Stimulated activated naive CD8-positive, alpha-beta T cell treated with anti-CD3 and anti-CD28 coated beads, Interleukin-15, amount 100 ng/mL, for 72 hours (primary cell): ENCODE data around the gene ULK4.
A peak's percentile ranks its signal among the peaks of the same experiment; 100 is the strongest.
"Not testable (repeated sequence)": the region's sequence is repeated elsewhere in the genome, so short reads cannot be mapped to it uniquely, and the experiment has no call there.

Experiments used
- ATAC-seq: fragments of 150-1000 bp; cut with Tn5 transposase; 2 replicates; pipeline ENCODE4 v1.10.0; 2021; ENCODE audit warnings: mild to moderate bottlenecking, moderate library complexity
- DNase-seq, 2 donors: peaks; one replicate each; pipeline ENCODE4 v3.0.0; 2021 to 2022
- H3K27ac Mint-ChIP-seq, 2 donors: one replicate each; pipeline ENCODE4 v1.8.0; 2022; ENCODE audit warnings: mild to moderate bottlenecking in 2 of 2, mixed read lengths in 2 of 2, moderate library complexity in 2 of 2
- H3K27me3 Mint-ChIP-seq: one replicate; pipeline ENCODE4 v1.8.0; 2022; ENCODE audit warnings: mixed read lengths
- H3K4me1 Mint-ChIP-seq: one replicate; pipeline ENCODE4 v1.8.0; 2022; ENCODE audit warnings: mild to moderate bottlenecking, mixed read lengths
- H3K4me3 Mint-ChIP-seq, 2 donors: one replicate each; pipeline ENCODE4 v1.8.0; 2022; ENCODE audit warnings: mild to moderate bottlenecking in 2 of 2, mixed read lengths in 2 of 2, moderate library complexity in 1 of 2
- H3K9me3 Mint-ChIP-seq, 2 donors: one replicate each; pipeline ENCODE4 v1.8.0; 2022; ENCODE audit warnings: mixed read lengths in 2 of 2

Gene ULK4

GRCh38 chr3:41907330-41908073 is 54.4 kb downstream of the ULK4 start:
- no peak overlapping the region for H3K4me3 Mint-ChIP-seq
- H3K27ac Mint-ChIP-seq, result no peak overlapping the region
- no peak for ATAC-seq
- DNase-seq, result no peak
- no peaks in the 10 kb centered on the region for H3K9me3 Mint-ChIP-seq
- no peaks in the 10 kb centered on the region for H3K4me1 Mint-ChIP-seq
- H3K27me3 Mint-ChIP-seq, result no peaks in the 10 kb centered on the region

GRCh38 chr3:41900265-41900664 is 61.6 kb downstream of the ULK4 start:
- Mint-ChIP-seq H3K4me1 (no peaks in the 10 kb centered on the region), H3K27me3 (no peaks in the 10 kb centered on the region), H3K9me3 (no peaks in the 10 kb centered on the region), H3K4me3 (no peak overlapping the region), H3K27ac (peak overlapping the region in 1 of 2 donors; percentile 86)
- ATAC-seq (no peak), DNase-seq (no peak)

- DNase-seq (no peak), ATAC-seq (no peak)
- Mint-ChIP-seq H3K27me3 (no peaks in the 10 kb centered on the region), H3K27ac (no peak overlapping the region), H3K4me1 (no peaks in the 10 kb centered on the region), H3K4me3 (no peak overlapping the region), H3K9me3 (no peaks in the 10 kb centered on the region)
Measured at GRCh38 chr3:41898631-41899030, 63.3 kb downstream of the ULK4 start.

GRCh38 chr3:41893977-41894376 is 67.9 kb downstream of the ULK4 start:
- Mint-ChIP-seq H3K9me3 (peaks cover 12% of the 10 kb centered on the region in 2 donors), H3K27me3 (no peaks in the 10 kb centered on the region), H3K27ac (no peak overlapping the region), H3K4me3 (no peak overlapping the region), H3K4me1 (no peaks in the 10 kb centered on the region)
- ATAC-seq, result no peak
- no peak for DNase-seq

GRCh38 chr3:41888368-41889076 is 73.4 kb downstream of the ULK4 start:
- H3K27ac Mint-ChIP-seq, result no peak overlapping the region
- ATAC-seq, result no peak
- H3K4me3 Mint-ChIP-seq, result no peak overlapping the region
- H3K27me3 Mint-ChIP-seq, result no peaks in the 10 kb centered on the region
- no peaks in the 10 kb centered on the region for H3K4me1 Mint-ChIP-seq
- peaks cover 12% of the 10 kb centered on the region in 2 donors for H3K9me3 Mint-ChIP-seq
- DNase-seq, result no peak

GRCh38 chr3:41882956-41883355 is 78.9 kb downstream of the ULK4 start:
- ATAC-seq (no peak), DNase-seq (no peak)
- H3K4me3 Mint-ChIP-seq, result no peak overlapping the region
- H3K27ac Mint-ChIP-seq, result no peak overlapping the region
- H3K27me3 Mint-ChIP-seq, result no peaks in the 10 kb centered on the region
- no peaks in the 10 kb centered on the region for H3K4me1 Mint-ChIP-seq
- no peaks in the 10 kb centered on the region for H3K9me3 Mint-ChIP-seq

- H3K27me3 Mint-ChIP-seq, result no peaks in the 10 kb centered on the region
- H3K4me3 Mint-ChIP-seq, result no peak overlapping the region
- no peaks in the 10 kb centered on the region for H3K4me1 Mint-ChIP-seq
- ATAC-seq (no peak), DNase-seq (peak in 1 of 2 donors; percentile 8)
- no peak overlapping the region for H3K27ac Mint-ChIP-seq
- no peaks in the 10 kb centered on the region for H3K9me3 Mint-ChIP-seq
Measured at GRCh38 chr3:41881233-41881821, 80.6 kb downstream of the ULK4 start.

GRCh38 chr3:41880387-41880786 is 81.5 kb downstream of the ULK4 start:
- no peak for DNase-seq
- no peaks in the 10 kb centered on the region for H3K27me3 Mint-ChIP-seq
- ATAC-seq, result no peak
- H3K4me3 Mint-ChIP-seq, result no peak overlapping the region
- no peak overlapping the region for H3K27ac Mint-ChIP-seq
- H3K4me1 Mint-ChIP-seq, result no peaks in the 10 kb centered on the region
- H3K9me3 Mint-ChIP-seq, result no peaks in the 10 kb centered on the region

- DNase-seq, H3K9me3 Mint-ChIP-seq, ATAC-seq, H3K4me1 Mint-ChIP-seq, H3K4me3 Mint-ChIP-seq, H3K27ac Mint-ChIP-seq, H3K27me3 Mint-ChIP-seq: not testable (repeated sequence)
Measured at GRCh38 chr3:41877741-41878140, 84.2 kb downstream of the ULK4 start.

- H3K4me1 Mint-ChIP-seq, result no peaks in the 10 kb centered on the region
- no peak overlapping the region for H3K27ac Mint-ChIP-seq
- no peak overlapping the region for H3K4me3 Mint-ChIP-seq
- H3K9me3 Mint-ChIP-seq, result no peaks in the 10 kb centered on the region
- DNase-seq, result no peak
- no peaks in the 10 kb centered on the region for H3K27me3 Mint-ChIP-seq
- ATAC-seq, result no peak
Measured at GRCh38 chr3:41874022-41874421, 87.9 kb downstream of the ULK4 start.

GRCh38 chr3:41872157-41872556 is 89.7 kb downstream of the ULK4 start:
- Mint-ChIP-seq H3K27ac (no peak overlapping the region), H3K4me3 (no peak overlapping the region), H3K4me1 (no peaks in the 10 kb centered on the region), H3K27me3 (no peaks in the 10 kb centered on the region), H3K9me3 (no peaks in the 10 kb centered on the region)
- no peak for ATAC-seq
- no peak for DNase-seq

- ATAC-seq (no peak), DNase-seq (no peak)
- H3K9me3 Mint-ChIP-seq, result no peaks in the 10 kb centered on the region
- H3K27me3 Mint-ChIP-seq, result no peaks in the 10 kb centered on the region
- H3K4me3 Mint-ChIP-seq, result no peak overlapping the region
- H3K27ac Mint-ChIP-seq, result no peak overlapping the region
- H3K4me1 Mint-ChIP-seq, result no peaks in the 10 kb centered on the region
Measured at GRCh38 chr3:41867533-41867932, 94.4 kb downstream of the ULK4 start.

- DNase-seq, result no peak
- Mint-ChIP-seq H3K4me3 (no peak overlapping the region), H3K4me1 (no peaks in the 10 kb centered on the region), H3K27me3 (no peaks in the 10 kb centered on the region), H3K27ac (no peak overlapping the region), H3K9me3 (peaks cover 0 to 4% of the 10 kb centered on the region in 2 donors)
- no peak for ATAC-seq
Measured at GRCh38 chr3:41866298-41866697, 95.6 kb downstream of the ULK4 start.

- Mint-ChIP-seq H3K4me1 (no peaks in the 10 kb centered on the region), H3K27ac (no peak overlapping the region), H3K27me3 (no peaks in the 10 kb centered on the region), H3K9me3 (peaks cover 7 to 15% of the 10 kb centered on the region in 2 donors), H3K4me3 (no peak overlapping the region)
- ATAC-seq (no peak), DNase-seq (no peak)
Measured at GRCh38 chr3:41863024-41863423, 98.9 kb downstream of the ULK4 start.

GRCh38 chr3:41860489-41860888 is 101.4 kb downstream of the ULK4 start:
- not testable (repeated sequence) for H3K4me1 Mint-ChIP-seq, DNase-seq, H3K27me3 Mint-ChIP-seq, H3K4me3 Mint-ChIP-seq, ATAC-seq, H3K27ac Mint-ChIP-seq
- H3K9me3 Mint-ChIP-seq, result peaks cover 7 to 15% of the 10 kb centered on the region in 2 donors

GRCh38 chr3:41854956-41855355 is 106.9 kb downstream of the ULK4 start:
- H3K27ac Mint-ChIP-seq, result peak overlapping the region in 1 of 2 donors; percentile 12
- no peaks in the 10 kb centered on the region for H3K4me1 Mint-ChIP-seq
- H3K4me3 Mint-ChIP-seq, result no peak overlapping the region
- no peaks in the 10 kb centered on the region for H3K27me3 Mint-ChIP-seq
- ATAC-seq, result no peak
- H3K9me3 Mint-ChIP-seq, result no peaks in the 10 kb centered on the region
- DNase-seq, result no peak
